ENCODE data around the gene ATG101.

DNA sequence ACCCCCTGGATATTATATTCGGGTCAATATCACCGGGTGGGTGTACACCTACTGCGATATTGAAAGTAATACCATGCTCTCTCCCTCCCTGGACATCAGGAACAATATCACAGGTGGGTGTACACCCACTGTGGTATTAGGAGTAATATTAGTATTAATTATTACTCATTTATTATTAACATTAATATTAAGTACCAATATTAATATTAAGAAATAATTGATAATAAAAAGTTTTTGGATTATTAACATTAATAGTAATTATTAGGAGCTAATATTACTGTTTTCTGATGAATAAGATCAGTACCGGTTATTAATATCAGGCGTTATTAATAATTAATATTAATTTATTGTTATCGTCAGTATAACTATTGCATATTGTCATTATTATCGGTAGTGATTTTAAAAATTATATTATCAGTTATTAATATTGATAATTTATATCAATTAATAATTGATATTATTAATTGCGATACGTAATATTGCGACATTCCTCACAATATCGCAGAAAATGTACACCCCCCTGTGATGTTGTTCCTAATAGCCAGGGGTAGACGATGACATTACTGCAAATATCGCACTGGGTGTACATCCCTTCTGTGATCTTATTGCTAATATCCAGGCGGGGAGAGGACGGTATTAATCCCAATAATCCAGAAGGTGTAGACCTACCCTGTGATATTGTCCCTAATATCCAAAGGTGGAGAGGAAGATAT is 26.7 kb downstream of the ATG101 start:
- TF ChIP-seq, protein P1, sequence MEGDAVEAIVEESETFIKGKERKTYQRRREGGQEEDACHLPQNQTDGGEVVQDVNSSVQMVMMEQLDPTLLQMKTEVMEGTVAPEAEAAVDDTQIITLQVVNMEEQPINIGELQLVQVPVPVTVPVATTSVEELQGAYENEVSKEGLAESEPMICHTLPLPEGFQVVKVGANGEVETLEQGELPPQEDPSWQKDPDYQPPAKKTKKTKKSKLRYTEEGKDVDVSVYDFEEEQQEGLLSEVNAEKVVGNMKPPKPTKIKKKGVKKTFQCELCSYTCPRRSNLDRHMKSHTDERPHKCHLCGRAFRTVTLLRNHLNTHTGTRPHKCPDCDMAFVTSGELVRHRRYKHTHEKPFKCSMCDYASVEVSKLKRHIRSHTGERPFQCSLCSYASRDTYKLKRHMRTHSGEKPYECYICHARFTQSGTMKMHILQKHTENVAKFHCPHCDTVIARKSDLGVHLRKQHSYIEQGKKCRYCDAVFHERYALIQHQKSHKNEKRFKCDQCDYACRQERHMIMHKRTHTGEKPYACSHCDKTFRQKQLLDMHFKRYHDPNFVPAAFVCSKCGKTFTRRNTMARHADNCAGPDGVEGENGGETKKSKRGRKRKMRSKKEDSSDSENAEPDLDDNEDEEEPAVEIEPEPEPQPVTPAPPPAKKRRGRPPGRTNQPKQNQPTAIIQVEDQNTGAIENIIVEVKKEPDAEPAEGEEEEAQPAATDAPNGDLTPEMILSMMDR (conservative IDR thresholded peaks at IDR 0.05; ENCODE audit: low read length) = no peak
- TF ChIP-seq EZH2phosphoT487 (IDR thresholded peaks at IDR 0.05; ENCODE audit: borderline replicate concordance) = no peak

All from Loucy (cell line).